ENCODE measurements around the gene KCNT2.

DNA sequence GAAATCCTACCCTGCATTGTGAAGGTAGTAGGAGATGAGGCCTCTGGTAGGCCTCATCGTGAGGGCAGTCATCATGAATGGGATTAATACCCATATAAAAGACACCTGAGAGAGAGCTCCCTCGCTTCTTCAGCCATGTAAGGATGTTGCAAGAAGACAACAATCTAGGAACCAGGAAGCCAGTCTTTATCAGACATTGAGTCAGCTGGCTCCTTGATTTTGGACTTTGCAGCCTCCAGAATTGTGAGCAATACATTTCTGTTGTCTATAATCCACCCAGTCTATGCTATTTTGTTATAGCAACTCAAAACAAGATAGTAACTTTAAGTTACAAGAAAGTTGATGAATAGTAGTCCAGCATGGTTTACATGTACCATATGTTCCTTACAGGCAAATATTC is 208.5 kb downstream of the KCNT2 start:
- TF ChIP-seq HDAC2 (IDR thresholded peaks at IDR 0.05) (no peak), CEBPB (IDR thresholded peaks at IDR 0.05) (no peak), CHD2 (IDR thresholded peaks at IDR 0.05; ENCODE audit: low read length, partially characterized antibody) (no peak), POLR2A (IDR thresholded peaks at IDR 0.05; ENCODE audit: low read length) (no peak), RARB (CRISPR knock-in tag; IDR thresholded peaks at IDR 0.05) (no peak), CBX2 (IDR thresholded peaks at IDR 0.05; ENCODE audit: borderline replicate concordance, low read depth) (no peak), REST (IDR thresholded peaks at IDR 0.05) (no peak), SREBF2 (IDR thresholded peaks at IDR 0.05) (no peak), MAZ (IDR thresholded peaks at IDR 0.05; ENCODE audit: borderline replicate concordance, low read depth, low read length) (no peak), NFE2L2 (conservative IDR thresholded peaks at IDR 0.05; ENCODE audit: low read length) (no peak), RFX5 (IDR thresholded peaks at IDR 0.05) (no peak), ESRRA (IDR thresholded peaks at IDR 0.05; ENCODE audit: borderline replicate concordance, low read length) (no peak)
- TF ChIP-seq, protein P1, sequence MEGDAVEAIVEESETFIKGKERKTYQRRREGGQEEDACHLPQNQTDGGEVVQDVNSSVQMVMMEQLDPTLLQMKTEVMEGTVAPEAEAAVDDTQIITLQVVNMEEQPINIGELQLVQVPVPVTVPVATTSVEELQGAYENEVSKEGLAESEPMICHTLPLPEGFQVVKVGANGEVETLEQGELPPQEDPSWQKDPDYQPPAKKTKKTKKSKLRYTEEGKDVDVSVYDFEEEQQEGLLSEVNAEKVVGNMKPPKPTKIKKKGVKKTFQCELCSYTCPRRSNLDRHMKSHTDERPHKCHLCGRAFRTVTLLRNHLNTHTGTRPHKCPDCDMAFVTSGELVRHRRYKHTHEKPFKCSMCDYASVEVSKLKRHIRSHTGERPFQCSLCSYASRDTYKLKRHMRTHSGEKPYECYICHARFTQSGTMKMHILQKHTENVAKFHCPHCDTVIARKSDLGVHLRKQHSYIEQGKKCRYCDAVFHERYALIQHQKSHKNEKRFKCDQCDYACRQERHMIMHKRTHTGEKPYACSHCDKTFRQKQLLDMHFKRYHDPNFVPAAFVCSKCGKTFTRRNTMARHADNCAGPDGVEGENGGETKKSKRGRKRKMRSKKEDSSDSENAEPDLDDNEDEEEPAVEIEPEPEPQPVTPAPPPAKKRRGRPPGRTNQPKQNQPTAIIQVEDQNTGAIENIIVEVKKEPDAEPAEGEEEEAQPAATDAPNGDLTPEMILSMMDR (IDR thresholded peaks at IDR 0.05): no peak

All from A549 (cell line).